Activated T-cell treated with anti-CD3 and anti-CD28 coated beads for 48 hours (primary cell): ENCODE results near the gene PRSS33.

Source experiments
- DNase-seq: peaks from one replicate; pipeline ENCODE4 v3.0.0-alpha.2; 2020; ENCODE audit warnings: low read depth

PRSS33 gene

DNA sequence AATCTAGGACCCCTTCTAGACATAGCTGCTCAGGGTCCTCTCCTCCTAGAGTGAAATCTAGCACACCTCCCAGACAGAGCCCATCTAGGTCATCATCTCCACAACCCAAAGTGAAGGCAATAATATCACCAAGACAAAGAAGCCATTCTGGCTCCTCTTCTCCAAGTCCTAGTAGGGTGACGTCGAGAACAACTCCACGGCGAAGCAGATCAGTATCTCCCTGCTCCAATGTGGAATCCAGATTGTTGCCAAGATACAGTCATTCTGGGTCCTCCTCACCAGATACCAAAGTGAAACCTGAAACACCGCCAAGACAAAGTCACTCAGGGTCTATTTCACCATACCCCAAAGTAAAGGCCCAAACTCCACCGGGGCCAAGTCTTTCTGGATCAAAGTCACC lies 24.2 kb downstream of the PRSS33 start:
- no peak for DNase-seq

- DNase-seq, result no peak
Measured at GRCh38 chr16:2762711-2763110, 24.6 kb downstream of the PRSS33 start.

GRCh38 chr16:2761886-2762583 lies 25.3 kb downstream of the PRSS33 start:
- no peak for DNase-seq

- DNase-seq, result no peak
Measured at GRCh38 chr16:2761472-2761871, 25.9 kb downstream of the PRSS33 start.

DNA sequence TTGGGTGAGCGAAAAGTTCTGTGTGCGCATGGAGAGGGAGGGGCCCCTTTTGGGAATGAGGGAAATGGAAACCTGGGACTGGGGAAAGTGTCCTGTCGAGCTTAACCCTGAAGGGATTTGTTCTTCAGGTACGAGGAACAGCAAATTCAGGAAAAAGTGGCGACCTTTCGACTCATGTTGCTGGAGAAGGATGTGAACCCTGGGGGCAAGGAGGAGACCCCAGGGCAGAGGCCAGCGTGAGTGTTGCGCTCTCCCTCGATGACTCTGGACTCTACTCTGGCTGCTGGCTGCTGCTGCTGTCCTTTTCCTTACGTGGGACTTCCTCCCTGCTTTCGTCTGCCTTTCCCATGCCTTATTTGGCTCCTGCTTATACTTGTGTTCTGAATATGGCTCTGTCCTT lies 30.0 kb downstream of the PRSS33 start:
- no peak for DNase-seq

DNA sequence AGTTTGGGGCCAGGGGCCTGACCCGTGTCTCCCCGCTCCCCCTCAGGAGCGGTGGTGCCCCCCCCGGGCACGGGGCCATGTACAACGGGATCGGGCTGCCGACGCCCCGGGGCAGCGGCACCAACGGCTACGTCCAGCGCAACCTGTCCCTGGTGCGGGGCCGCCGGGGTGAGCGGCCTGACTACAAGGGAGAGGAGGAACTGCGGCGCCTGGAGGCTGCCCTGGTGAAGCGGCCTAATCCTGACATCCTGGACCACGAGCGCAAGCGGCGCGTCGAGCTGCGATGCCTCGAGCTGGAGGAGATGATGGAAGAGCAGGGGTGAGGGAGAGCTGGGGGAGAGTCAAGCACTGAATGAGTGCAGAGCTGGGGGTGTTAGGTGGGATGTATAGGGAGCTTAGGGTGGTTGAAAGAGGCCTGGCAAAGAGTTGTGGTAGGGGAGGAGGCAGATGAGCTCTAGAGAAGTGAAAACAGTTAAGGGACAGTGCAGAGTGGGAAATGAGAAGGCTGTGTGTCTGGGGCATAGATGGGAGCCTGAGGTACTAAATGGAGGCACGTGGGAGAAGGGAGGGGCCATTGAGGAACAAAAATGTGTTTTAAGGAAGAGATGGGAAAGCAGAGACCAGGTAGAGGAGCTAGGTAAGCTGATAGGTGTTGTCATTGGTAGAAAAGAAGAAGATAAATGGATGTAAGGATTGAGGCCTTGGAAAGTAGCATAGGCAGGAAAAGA lies 30.9 kb downstream of the PRSS33 start:
- DNase-seq, result no peak

- no peak for DNase-seq
Measured at GRCh38 chr16:2755158-2755557, 32.2 kb downstream of the PRSS33 start.

DNA sequence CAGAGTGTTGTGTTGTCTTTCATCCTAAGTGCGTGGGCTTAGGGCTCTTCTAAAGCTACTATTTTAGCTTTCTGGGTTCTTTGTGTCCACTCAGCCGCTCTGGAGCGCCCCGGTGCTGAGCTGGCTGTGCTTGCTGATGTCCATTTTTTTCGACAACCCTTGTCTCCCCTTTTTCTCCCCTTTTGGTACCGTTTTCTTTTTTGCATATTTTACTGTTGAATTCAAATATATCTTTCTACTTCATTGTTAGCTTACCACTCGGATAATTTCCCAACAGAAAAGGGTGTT lies 33.7 kb downstream of the PRSS33 start:
- no peak for DNase-seq

GRCh38 chr16:2752850-2753732 lies 34.3 kb downstream of the PRSS33 start:
- DNase-seq, result peak; percentile 78

DNA sequence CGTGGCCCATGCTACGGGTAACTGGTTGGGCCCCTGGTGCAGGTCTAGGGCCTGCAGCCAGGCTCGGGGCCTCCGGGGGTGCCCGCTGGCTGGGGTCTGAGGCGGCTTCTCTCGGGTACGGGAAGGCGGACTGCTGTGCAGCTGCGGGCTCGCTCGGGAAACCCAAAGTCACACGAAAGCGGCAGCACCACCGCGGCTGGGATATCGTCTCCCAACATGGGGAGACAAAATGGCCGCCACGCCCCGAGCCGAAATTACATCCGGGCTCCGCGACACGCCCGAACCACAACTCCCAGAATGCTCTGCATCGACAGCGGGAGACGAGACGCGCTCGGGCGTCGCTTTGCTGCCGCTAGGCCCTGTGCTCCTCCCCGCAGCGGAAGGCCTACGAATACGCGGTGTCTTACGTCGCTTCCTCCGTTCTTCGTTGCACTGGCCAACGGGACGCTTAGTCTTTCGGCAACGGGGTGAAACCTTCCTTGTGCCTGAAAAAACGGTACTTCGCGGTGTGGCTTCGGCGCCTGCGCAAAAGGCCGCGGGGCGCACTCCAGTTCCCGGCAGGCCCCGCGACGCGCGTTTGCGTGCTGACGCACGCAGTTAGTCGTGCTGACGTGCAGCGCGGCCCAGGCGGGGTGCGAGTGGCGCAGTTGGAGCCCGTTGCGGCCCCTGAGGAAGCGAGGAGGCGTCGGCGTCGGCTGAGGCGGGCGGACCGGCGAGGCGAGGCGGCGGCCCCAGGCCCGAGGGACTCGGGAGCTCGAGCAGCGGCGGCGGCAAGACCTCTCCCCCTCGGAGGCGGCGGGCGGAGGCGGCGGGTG lies 35.1 kb downstream of the PRSS33 start, which contains the start of gene SRRM2:
TSS of gene SRRM2 (plus strand) at position 604 of the 815 bp plus-strand sequence. CDS start 3,727 bp downstream, outside the sequence.
- peak; percentile 92 for DNase-seq

DNA sequence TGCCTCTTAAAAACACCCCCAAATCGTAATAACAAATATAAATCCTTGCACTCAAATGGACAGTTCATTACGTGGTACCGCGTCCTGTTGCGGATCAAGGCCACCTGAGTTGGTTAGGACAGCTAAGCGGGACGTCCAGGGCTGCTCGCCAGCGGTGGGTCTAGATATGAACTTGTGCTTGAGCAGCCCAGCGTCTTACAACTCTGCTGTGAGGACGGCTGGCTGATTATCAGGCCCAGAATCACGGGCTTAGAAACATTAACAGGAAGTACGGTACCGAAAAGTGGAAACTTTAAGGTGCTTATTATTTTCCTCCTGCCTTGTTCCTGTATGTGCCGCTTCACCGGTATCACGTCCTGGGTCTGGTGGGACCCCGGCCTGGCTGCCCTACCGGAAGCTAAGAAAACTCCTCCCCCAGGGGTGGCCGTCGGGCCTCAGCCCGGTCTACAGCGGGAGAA lies 35.8 kb downstream of the PRSS33 start:
- no peak for DNase-seq

GRCh38 chr16:2749936-2750335 lies 37.4 kb downstream of the PRSS33 start:
- DNase-seq, result no peak

DNA sequence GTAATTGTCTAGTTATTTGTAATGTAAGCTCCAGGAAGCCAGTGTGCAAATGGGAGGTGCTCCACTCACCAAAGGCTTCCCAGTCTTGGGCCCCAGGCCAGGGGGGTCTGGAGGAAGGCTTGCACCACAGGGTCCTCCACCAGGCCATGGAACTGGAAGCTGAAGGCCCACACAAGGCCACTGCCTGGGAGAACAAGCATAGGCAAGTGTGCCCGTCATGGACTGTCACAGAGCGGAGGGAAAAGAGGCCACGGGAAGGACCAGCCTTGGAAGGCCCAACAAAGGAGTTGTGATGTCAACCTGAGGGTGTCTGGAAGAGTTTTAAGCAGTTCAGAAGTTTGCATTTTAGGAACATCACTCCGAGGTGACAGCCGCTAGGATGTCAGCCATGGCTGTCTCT lies 37.9 kb downstream of the PRSS33 start:
- no peak for DNase-seq

- no peak for DNase-seq
Measured at GRCh38 chr16:2748757-2749455, 38.5 kb downstream of the PRSS33 start.

- DNase-seq, result no peak
Measured at GRCh38 chr16:2745961-2746360, 41.4 kb downstream of the PRSS33 start.

- DNase-seq, result no peak
Measured at GRCh38 chr16:2745116-2745890, 42.1 kb downstream of the PRSS33 start.

DNA sequence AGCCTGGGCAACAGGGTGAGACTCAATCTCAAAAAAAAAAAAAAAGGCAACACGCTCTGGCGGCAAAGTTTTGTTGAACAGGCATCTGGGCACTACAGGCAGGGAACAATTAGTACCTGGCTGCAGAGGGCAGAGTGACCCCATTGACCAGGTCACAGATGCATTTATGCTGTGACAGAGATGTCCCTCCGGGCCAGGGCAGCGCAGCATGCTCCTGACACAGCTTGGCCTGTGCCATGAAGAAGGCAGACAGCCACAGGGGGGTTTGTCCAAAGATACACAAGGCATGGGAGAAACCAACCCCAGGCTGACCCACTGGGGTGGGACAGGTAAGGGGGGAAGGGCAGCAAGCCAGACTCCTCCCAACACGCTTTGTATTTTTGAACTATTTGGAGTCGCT lies 42.6 kb downstream of the PRSS33 start:
- DNase-seq, result no peak

DNA sequence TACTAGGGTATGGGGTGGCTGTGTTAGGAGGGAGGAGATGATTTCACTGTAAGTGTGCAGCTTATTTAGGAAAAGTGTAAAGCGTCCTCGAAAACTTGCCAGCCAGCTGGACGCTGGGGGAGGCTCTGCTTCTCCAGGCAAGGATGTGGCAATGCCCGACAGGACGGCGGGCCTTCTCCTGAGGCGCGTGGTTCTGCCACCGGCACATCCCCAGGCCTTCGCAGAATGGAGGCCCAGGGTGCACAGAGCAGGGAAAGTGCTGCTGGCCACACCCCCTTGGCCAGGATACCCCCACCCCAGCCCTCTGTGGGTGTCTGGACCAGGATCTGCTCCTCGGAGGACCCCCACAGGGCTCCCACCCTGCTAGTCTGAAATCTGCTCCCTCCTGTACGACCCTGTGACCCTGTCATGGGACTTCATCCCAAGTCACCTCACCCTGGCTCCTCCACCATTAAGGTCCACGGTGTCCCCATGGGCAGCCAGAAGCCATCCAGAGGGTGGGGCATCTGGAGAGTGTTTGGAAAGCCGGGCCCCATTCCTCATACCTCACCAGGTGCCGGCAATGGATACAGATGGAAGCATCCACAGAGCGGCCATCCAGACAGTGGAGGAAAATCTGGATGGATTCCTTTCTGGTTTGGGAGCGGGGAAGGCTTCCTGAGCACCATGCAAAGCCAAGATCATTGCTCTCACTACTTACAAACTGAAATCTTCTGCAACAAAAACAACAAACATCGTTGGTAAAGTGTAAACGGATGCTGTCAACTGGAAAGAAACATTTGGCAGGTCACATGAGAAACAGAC lies 44.2 kb downstream of the PRSS33 start:
- no peak for DNase-seq

- DNase-seq, result no peak
Measured at GRCh38 chr16:2742323-2743006, 44.9 kb downstream of the PRSS33 start.
